H1 (cell line): ENCODE results near the gene ZNF629. TPM values are rescaled to one million over a fixed set of nuclear protein-coding genes. Genes with fewer than 3 reads are reported as not detected.

Source experiments
- CTCF ChIA-PET: fragments of 300-600 bp; sonication (Branson Sonifier 250); formaldehyde crosslinking; loops from one replicate; lab custom pipeline; 2021; ENCODE audit not compliant: partially characterized antibody; lab: Charles Lee
- POLR2A ChIA-PET: fragments of 300-600 bp; sonication (Branson Sonifier 250); formaldehyde crosslinking; loops from one replicate; lab custom pipeline; 2021; ENCODE audit warnings: inconsistent platforms; ENCODE audit not compliant: partially characterized antibody; lab: Charles Lee
- DNase-seq, 2 experiments: peaks; one replicate each; pipeline versions ENCODE4 v3.0.0 to v3.0.0-alpha.2; 2010 to 2022; ENCODE audit warnings: low spot score in 2 of 2, low read depth in 1 of 2, mixed read lengths in 1 of 2
- FAIRE-seq: peaks from 2 replicates; lab custom pipeline; 2011; peaks lifted over from hg19 to GRCh38; lab: Jason Lieb, UNC
- H2AFZ ChIP-seq: 2 replicates; pipeline ENCODE4 v1.8.1; 2012; ENCODE audit warnings: low read length, inconsistent platforms
- H2AK5ac ChIP-seq: 2 replicates; pipeline ENCODE4 v1.6.1; 2013; ENCODE audit warnings: low read depth, low read length
- H2BK120ac ChIP-seq: replicated peaks from 2 replicates; pipeline ENCODE3; 2013; ENCODE audit warnings: low read depth, low read length, inconsistent platforms
- H2BK12ac ChIP-seq: 2 replicates; pipeline ENCODE4 v1.6.1; 2013; ENCODE audit warnings: low read depth, low read length
- H2BK15ac ChIP-seq: 2 replicates; pipeline ENCODE4 v1.6.1; 2013; ENCODE audit warnings: low read length
- H2BK20ac ChIP-seq: 2 replicates; pipeline ENCODE4 v1.6.1; 2013; ENCODE audit warnings: low read length
- H2BK5ac ChIP-seq: 2 replicates; pipeline ENCODE4 v1.6.1; 2013; ENCODE audit warnings: low read depth, low read length
- H3K14ac ChIP-seq: 2 replicates; pipeline ENCODE4 v1.6.1; 2013; ENCODE audit warnings: inconsistent platforms; ENCODE audit not compliant: insufficient read length
- H3K18ac ChIP-seq: 2 replicates; pipeline ENCODE4 v1.6.1; 2013; ENCODE audit warnings: low read length; ENCODE audit errors: extremely low read depth
- H3K23ac ChIP-seq: 2 replicates; pipeline ENCODE4 v1.6.1; 2013; ENCODE audit warnings: inconsistent platforms; ENCODE audit not compliant: insufficient read length
- H3K23me2 ChIP-seq: 2 replicates; pipeline ENCODE4 v1.6.1; 2013; ENCODE audit warnings: low read depth, low read length
- H3K27ac ChIP-seq: 2 replicates; pipeline ENCODE4 v1.6.1; 2011; ENCODE audit warnings: low read depth, low read length, inconsistent platforms
- H3K27me3 ChIP-seq, 4 experiments: replicated peaks in 1 of 4; 1 replicate in 1 of 4; 2 replicates in 3 of 4; pipeline versions ENCODE4 v1.6.1 to v1.8.1; 2011 to 2013; ENCODE audit warnings: low read length in 3 of 4, mild to moderate bottlenecking in 3 of 4, inconsistent platforms in 2 of 4, mixed read lengths in 2 of 4, moderate library complexity in 1 of 4; ENCODE audit not compliant: control insufficient read depth in 3 of 4, insufficient read depth in 3 of 4; ENCODE audit errors: extremely low read depth in 1 of 4
- H3K36me3 ChIP-seq, 4 experiments: 2 replicates each; pipeline versions ENCODE4 v1.6.1 to v1.8.1; 2011 to 2013; ENCODE audit warnings: mild to moderate bottlenecking in 4 of 4, low read length in 3 of 4, moderate library complexity in 2 of 4, control low read depth in 1 of 4, inconsistent platforms in 1 of 4; ENCODE audit not compliant: insufficient read depth in 4 of 4, control insufficient read depth in 2 of 4
- H3K4ac ChIP-seq: replicated peaks from 2 replicates; pipeline ENCODE3; 2013; ENCODE audit warnings: low read length, low read depth, mixed read lengths, inconsistent platforms; ENCODE audit not compliant: insufficient read length
- H3K4me1 ChIP-seq, 4 experiments: replicated peaks in 1 of 4; 1 replicate in 1 of 4; 2 replicates in 3 of 4; pipeline versions ENCODE4 v1.6.1 to v1.8.1; 2011 to 2013; ENCODE audit warnings: low read length in 3 of 4, inconsistent platforms in 2 of 4, mixed read lengths in 1 of 4; ENCODE audit not compliant: insufficient read depth in 4 of 4, control insufficient read depth in 3 of 4
- H3K4me2 ChIP-seq, 2 experiments: 2 replicates each; pipeline versions ENCODE4 v1.6.1 to v1.8.1; 2011 to 2013; ENCODE audit warnings: low read depth in 2 of 2, low read length in 2 of 2, control low read depth in 1 of 2, inconsistent platforms in 1 of 2, mild to moderate bottlenecking in 1 of 2; ENCODE audit not compliant: insufficient read depth in 1 of 2
- H3K4me3 ChIP-seq, 4 experiments: fragments of 200-600, 300-600 bp in 1 of 4; sonication (generic), shearing (Covaris generic), sonication (Bioruptor Twin) in 1 of 4; 2 replicates each; pipeline versions ENCODE4 v1.5.1 to v1.8.1; 2011 to 2016; ENCODE audit warnings: low read length in 4 of 4, low read depth in 3 of 4, control low read depth in 2 of 4, inconsistent platforms in 2 of 4, mild to moderate bottlenecking in 2 of 4, mixed read lengths in 1 of 4, moderate library complexity in 1 of 4; ENCODE audit not compliant: insufficient read depth in 2 of 4; ENCODE audit errors: extremely low read depth in 1 of 4
- H3K56ac ChIP-seq: replicated peaks from 2 replicates; pipeline ENCODE3; 2013; ENCODE audit warnings: low read depth, mild to moderate bottlenecking, mixed read lengths, low read length, inconsistent platforms; ENCODE audit not compliant: insufficient read length
- H3K79me1 ChIP-seq: 2 replicates; pipeline ENCODE4 v1.6.1; 2013; ENCODE audit warnings: low read depth, low read length, control low read depth
- H3K79me2 ChIP-seq, 2 experiments: 2 replicates each; pipeline versions ENCODE4 v1.6.1 to v1.8.1; 2012 to 2013; ENCODE audit warnings: low read length in 2 of 2, mild to moderate bottlenecking in 2 of 2, inconsistent platforms in 1 of 2; ENCODE audit not compliant: insufficient read depth in 2 of 2, control insufficient read depth in 1 of 2
- H3K9ac ChIP-seq, 4 experiments: replicated peaks in 1 of 4; 1 replicate in 1 of 4; 2 replicates in 3 of 4; pipeline versions ENCODE4 v1.6.1 to v1.8.1; 2011 to 2013; ENCODE audit warnings: low read depth in 3 of 4, low read length in 3 of 4, control low read depth in 2 of 4, mild to moderate bottlenecking in 2 of 4, moderate library complexity in 2 of 4, inconsistent platforms in 1 of 4; ENCODE audit errors: extremely low read depth in 1 of 4
- H3K9me3 ChIP-seq, 2 experiments: 2 replicates each; pipeline versions ENCODE4 v1.6.1 to v1.8.1; 2012 to 2013; ENCODE audit warnings: mild to moderate bottlenecking in 2 of 2, moderate library complexity in 2 of 2, control low read depth in 1 of 2, inconsistent platforms in 1 of 2, low read depth in 1 of 2, low read length in 1 of 2, mixed read lengths in 1 of 2; ENCODE audit not compliant: insufficient read depth in 2 of 2
- H4K20me1 ChIP-seq, 2 experiments: replicated peaks in 1 of 2; 2 replicates each; pipeline versions ENCODE3 to v1.8.1; 2011 to 2013; ENCODE audit warnings: inconsistent platforms in 2 of 2, low read length in 2 of 2, mild to moderate bottlenecking in 1 of 2; ENCODE audit not compliant: insufficient read depth in 2 of 2, control insufficient read depth in 1 of 2
- H4K5ac ChIP-seq: 2 replicates; pipeline ENCODE4 v1.6.1; 2013; ENCODE audit warnings: low read length, low read depth, mixed read lengths, inconsistent platforms; ENCODE audit not compliant: insufficient read length
- H4K8ac ChIP-seq: 2 replicates; pipeline ENCODE4 v1.8.0; 2013; ENCODE audit warnings: mild to moderate bottlenecking, moderate library complexity, low read length, inconsistent platforms; ENCODE audit not compliant: insufficient read depth; ENCODE audit errors: extremely low read depth
- H4K91ac ChIP-seq: replicated peaks from 2 replicates; pipeline ENCODE3; 2013; ENCODE audit warnings: low read length, mixed read lengths, inconsistent platforms; ENCODE audit not compliant: insufficient read length
- CEBPB ChIP-seq: IDR thresholded peaks from 2 replicates; pipeline ENCODE4 v1.6.1; 2012; ENCODE audit warnings: low read depth, low read length
- CREB1 ChIP-seq: IDR thresholded peaks from 2 replicates; pipeline ENCODE4 v1.6.1; 2012; ENCODE audit warnings: inconsistent platforms
- JUN ChIP-seq: IDR thresholded peaks from 2 replicates; pipeline ENCODE4 v1.6.1; 2011; ENCODE audit warnings: low read depth, mild to moderate bottlenecking, improper control_type of control experiment, low read length
- KDM1A ChIP-seq: fragments of 200-600, 300-600 bp; sonication (generic); IDR thresholded peaks from 2 replicates; pipeline ENCODE4 v1.7.1; 2016; ENCODE audit warnings: mild to moderate bottlenecking, low read length, borderline replicate concordance
- RFX5 ChIP-seq: IDR thresholded peaks from 2 replicates; pipeline ENCODE4 v1.6.1; 2011; ENCODE audit warnings: low read depth, low read length, improper control_type of control experiment, borderline replicate concordance
- SP4 ChIP-seq: IDR thresholded peaks from 2 replicates; pipeline ENCODE4 v1.6.1; 2012; ENCODE audit warnings: low read length, inconsistent platforms
- WGBS, 2 experiments: shearing (Covaris generic) in 1 of 2; methylation state at CpG; one replicate each; pipeline versions ENCODE4 v1.1.6 to v1.1.7; 2013 to 2015; ENCODE audit warnings: low lambda C conversion rate in 2 of 2, mixed read lengths in 2 of 2, inconsistent platforms in 1 of 2, low coverage in 1 of 2, missing lambda C conversion rate in 1 of 2; ENCODE audit not compliant: insufficient replicate concordance in 2 of 2, insufficient coverage in 1 of 2, insufficient read length in 1 of 2; ENCODE audit errors: extremely low coverage in 1 of 2, missing lambda C conversion rate in 1 of 2; 5-methylcytosine and 5-hydroxymethylcytosine counted together
- polyA plus RNA-seq, 7 experiments: library from polyadenylated mRNA; depleted of rRNA in 3 of 7; stranded (reverse) in 5 of 7; unstranded in 2 of 7; fragments of >200 nt in 5 of 7; fragments of 200-250 nt in 2 of 7; gene quantifications; 1 replicate in 5 of 7; 2 replicates in 1 of 7; 4 replicates in 1 of 7; pipeline versions ENCODE4 v1.2.1 to v1.2.3, GENCODE V29; 2011 to 2013; ENCODE audit warnings: missing spikeins in 2 of 7, mixed read lengths in 2 of 7
- total RNA-seq: library from RNA; stranded (reverse); fragmentation: NEBNext Ultra II Directional; extraction: Animal tissue kit (Norgen Biotek cat#: 25700); gene quantifications from 2 replicates; pipeline ENCODE4 v1.2.1, GENCODE V29; 2021

The ZNF629 gene
- total and polyA plus RNA-seq, 2 of the 8 experiments (the other 6 are each of a cell fraction or from before 2014, with no cell fraction given): 11.0 to 19.5 TPM

DNA sequence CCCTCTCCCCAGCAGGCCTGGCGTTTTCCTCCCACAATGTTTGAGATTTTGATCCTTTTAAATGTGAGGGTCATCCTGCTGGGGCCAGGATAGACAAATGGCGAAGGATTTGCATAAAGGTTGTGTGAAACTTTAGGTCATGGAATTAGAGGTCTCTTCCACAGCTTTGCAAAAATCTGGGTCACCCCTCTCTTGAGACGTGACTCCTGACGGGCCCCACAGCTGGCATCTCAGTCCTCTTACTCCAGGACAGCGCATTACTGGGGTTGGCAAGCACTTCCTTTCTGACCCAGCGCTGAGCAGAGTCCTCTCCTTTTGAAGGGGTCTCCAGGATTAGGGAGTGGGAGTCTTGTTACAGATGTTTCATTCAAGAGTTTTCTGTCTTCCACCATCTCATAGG lies 7.4 kb downstream of the ZNF629 start:
- Histone ChIP-seq H3K79me2 (no peaks in the 10 kb centered on the region), H4K8ac (no peak overlapping the region), H3K4me3 (no peak overlapping the region), H3K14ac (no peak overlapping the region), H3K27ac (no peak overlapping the region), H3K23ac (no peak overlapping the region), H3K4me1 (peaks cover 0 to 11% (median 5%) of the 10 kb centered on the region in 4 experiments; a peak in 5 of 7 replicates), H3K36me3 (peaks cover 11 to 25% (median 17%) of the 10 kb centered on the region in 4 experiments; a peak in 6 of 8 replicates), H2BK15ac (no peak overlapping the region), H3K4ac (no peak overlapping the region), H3K9ac (no peak overlapping the region), H3K79me1 (no peaks in the 10 kb centered on the region; the same call in none of the 2 replicates), H3K18ac (no peak overlapping the region), H2AFZ (no peak overlapping the region), H4K91ac (no peak overlapping the region), H2AK5ac (no peak overlapping the region), H4K20me1 (peaks cover 0 to 13% of the 10 kb centered on the region in 2 experiments), H2BK120ac (no peak overlapping the region), H2BK12ac (no peak overlapping the region), H3K27me3 (no peaks in the 10 kb centered on the region; a peak in 1 of 7 replicates), H2BK20ac (no peak overlapping the region), H4K5ac (no peak overlapping the region), H3K9me3 (no peaks in the 10 kb centered on the region), H3K23me2 (peaks cover 4% of the 10 kb centered on the region; the same call in 1 of the 2 replicates), H3K56ac (no peak overlapping the region), H3K4me2 (no peak overlapping the region), H2BK5ac (no peak overlapping the region)
- POLR2A ChIA-PET: interaction anchor here (0.9 to 3.7 kb wide), 6 partner anchors 8 to 27 kb away, joined by 3 to 20 read pairs (median 12); partner anchors contain the start of gene ZNF629
- 81% methylated on average over 6 of the region's 6 CpGs; no CpG with 5 or more reads in 1 of the 2 experiments for WGBS, 2 experiments
- CTCF ChIA-PET: interaction anchor here (0.9 kb wide), 1 partner anchor 121 kb away, joined by 3 read pairs; no protein-coding TSS in a partner anchor
- no peak for DNase-seq
- FAIRE-seq: no peak
- TF ChIP-seq KDM1A (no peak), SP4 (no peak), RFX5 (no peak), CEBPB (no peak), JUN (no peak), CREB1 (no peak)
